ENCODE results near the gene KCNK2. TPM values are rescaled to one million over a fixed set of nuclear protein-coding genes. Genes with fewer than 3 reads are reported as not detected.

Gene KCNK2
- total RNA-seq, 1 donor: 86.9 TPM

DNA sequence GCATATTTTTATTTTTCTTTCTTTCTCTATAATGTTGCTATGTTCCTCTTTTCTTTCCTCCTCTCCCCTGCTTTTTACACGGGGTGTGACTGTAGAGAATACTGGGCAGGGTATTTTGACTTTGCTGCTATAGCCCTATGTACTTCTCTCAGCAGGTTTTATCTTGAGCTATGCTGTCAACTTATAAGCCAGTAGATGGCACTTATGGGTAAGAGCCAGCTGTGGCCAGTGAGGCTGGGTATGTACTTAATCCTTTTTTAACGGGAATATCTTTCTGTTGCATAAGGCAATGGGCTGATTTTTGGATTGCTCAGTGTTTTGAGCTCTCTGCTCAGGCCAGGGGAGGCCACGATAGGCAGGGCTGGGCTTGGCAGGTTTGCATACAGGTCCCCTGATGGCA lies 99.0 kb downstream of the KCNK2 start:
- Histone ChIP-seq H3K27me3 (ENCODE audit: insufficient read depth, low read length) (no peaks in the 10 kb centered on the region), H3K4me3 (ENCODE audit: insufficient read depth, low read length) (no peak overlapping the region), H2AFZ (ENCODE audit: low read length) (no peak overlapping the region), H3K79me2 (ENCODE audit: insufficient read depth, low read length) (peaks cover 42% of the 10 kb centered on the region), H3K27ac (ENCODE audit: low read depth, low read length) (no peak overlapping the region), H3K36me3 (ENCODE audit: insufficient read depth, low read length) (peaks cover 16% of the 10 kb centered on the region), H3K9me3 (ENCODE audit: low read depth, low read length) (peaks cover 4% of the 10 kb centered on the region), H4K20me1 (ENCODE audit: insufficient read depth, low read length) (no peaks in the 10 kb centered on the region), H3K4me2 (ENCODE audit: insufficient read depth, low read length) (no peak overlapping the region), H3K4me1 (ENCODE audit: insufficient read depth, low read length) (peaks cover 4% of the 10 kb centered on the region)
- DNase-seq (ENCODE audit: insufficient read length, low spot score, missing footprints): no peak
- TF ChIP-seq, protein P1, sequence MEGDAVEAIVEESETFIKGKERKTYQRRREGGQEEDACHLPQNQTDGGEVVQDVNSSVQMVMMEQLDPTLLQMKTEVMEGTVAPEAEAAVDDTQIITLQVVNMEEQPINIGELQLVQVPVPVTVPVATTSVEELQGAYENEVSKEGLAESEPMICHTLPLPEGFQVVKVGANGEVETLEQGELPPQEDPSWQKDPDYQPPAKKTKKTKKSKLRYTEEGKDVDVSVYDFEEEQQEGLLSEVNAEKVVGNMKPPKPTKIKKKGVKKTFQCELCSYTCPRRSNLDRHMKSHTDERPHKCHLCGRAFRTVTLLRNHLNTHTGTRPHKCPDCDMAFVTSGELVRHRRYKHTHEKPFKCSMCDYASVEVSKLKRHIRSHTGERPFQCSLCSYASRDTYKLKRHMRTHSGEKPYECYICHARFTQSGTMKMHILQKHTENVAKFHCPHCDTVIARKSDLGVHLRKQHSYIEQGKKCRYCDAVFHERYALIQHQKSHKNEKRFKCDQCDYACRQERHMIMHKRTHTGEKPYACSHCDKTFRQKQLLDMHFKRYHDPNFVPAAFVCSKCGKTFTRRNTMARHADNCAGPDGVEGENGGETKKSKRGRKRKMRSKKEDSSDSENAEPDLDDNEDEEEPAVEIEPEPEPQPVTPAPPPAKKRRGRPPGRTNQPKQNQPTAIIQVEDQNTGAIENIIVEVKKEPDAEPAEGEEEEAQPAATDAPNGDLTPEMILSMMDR (IDR thresholded peaks at IDR 0.05; ENCODE audit: extremely low read depth, low read depth, low read length): no peak

DNA sequence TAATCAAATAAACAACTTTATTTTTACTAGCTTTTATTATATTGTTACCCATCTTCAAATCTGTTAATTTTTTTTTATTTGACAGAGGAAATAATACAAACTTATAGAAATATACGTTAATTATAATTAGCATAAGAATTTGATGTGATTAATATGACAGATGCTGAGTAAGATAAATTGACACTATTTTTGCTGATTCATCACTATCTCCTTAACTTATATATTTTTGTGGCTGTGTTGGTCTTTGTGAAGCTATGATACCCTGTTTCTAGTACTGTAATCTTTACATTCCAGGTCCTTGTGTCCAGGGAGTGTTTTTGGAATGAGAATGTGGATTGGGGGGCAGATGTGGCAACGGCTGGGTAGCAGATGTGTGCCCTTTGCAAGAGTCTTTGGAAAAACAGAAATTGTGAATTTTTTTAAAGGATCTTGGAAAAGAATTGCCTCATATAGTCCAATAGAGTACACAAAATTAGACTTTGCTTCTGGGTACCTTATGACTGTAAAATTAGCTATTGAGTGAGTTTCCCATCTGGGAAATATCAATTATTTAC lies 102.6 kb downstream of the KCNK2 start:
- Histone ChIP-seq H4K20me1 (ENCODE audit: insufficient read depth, low read length) (no peaks in the 10 kb centered on the region), H2AFZ (ENCODE audit: low read length) (no peak overlapping the region), H3K27ac (ENCODE audit: low read depth, low read length) (no peak overlapping the region), H3K4me3 (ENCODE audit: insufficient read depth, low read length) (no peak overlapping the region), H3K27me3 (ENCODE audit: insufficient read depth, low read length) (no peaks in the 10 kb centered on the region), H3K4me1 (ENCODE audit: insufficient read depth, low read length) (peaks cover 19% of the 10 kb centered on the region), H3K4me2 (ENCODE audit: insufficient read depth, low read length) (no peak overlapping the region), H3K79me2 (ENCODE audit: insufficient read depth, low read length) (peaks cover 20% of the 10 kb centered on the region), H3K36me3 (ENCODE audit: insufficient read depth, low read length) (peaks cover 18% of the 10 kb centered on the region), H3K9me3 (ENCODE audit: low read depth, low read length) (peaks cover 4% of the 10 kb centered on the region)
- TF ChIP-seq, protein P1 (IDR thresholded peaks at IDR 0.05; ENCODE audit: extremely low read depth, low read depth, low read length): no peak
- DNase-seq (ENCODE audit: insufficient read length, low spot score, missing footprints): no peak

DNA sequence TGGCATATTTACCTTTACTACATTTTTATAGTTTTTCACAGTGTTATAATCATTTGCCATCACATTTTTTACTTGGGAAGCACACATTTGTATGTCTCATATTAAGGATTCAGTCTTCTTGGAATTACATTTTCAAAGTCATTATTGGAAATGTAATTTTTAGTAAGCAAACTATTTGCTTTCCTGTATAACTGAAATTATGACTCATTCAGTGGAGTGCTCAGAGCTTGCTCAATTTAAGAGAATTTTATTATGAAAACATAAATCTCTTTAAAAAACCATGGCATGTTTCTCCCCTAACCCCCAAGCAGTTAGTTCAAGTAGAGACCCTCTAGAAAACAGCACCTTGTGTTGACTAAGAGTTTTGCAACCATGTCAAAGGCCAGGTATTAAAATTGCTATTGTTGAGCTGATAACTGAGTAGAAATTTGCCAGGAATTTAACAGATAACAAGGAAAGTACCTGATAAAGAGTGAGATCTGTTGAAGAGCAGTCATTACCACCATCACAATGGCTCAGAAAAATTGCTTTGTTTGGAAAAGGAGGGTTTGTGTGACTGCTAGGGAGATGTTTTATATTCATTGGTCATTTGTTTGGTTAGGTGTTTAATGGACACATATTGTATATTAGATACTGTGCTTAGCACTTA lies 105.9 kb downstream of the KCNK2 start:
- DNase-seq (ENCODE audit: insufficient read length, low spot score, missing footprints): no peak
- H3K27ac ChIP-seq (ENCODE audit: low read depth, low read length): peak overlapping the region; percentile 51
- H4K20me1 ChIP-seq (ENCODE audit: insufficient read depth, low read length): no peaks in the 10 kb centered on the region
- TF ChIP-seq, protein P1 (IDR thresholded peaks at IDR 0.05; ENCODE audit: extremely low read depth, low read depth, low read length): no peak
- no peak overlapping the region for H3K4me3 ChIP-seq (ENCODE audit: insufficient read depth, low read length)
- H3K36me3 ChIP-seq (ENCODE audit: insufficient read depth, low read length): peaks cover 11% of the 10 kb centered on the region
- H3K9me3 ChIP-seq (ENCODE audit: low read depth, low read length): no peaks in the 10 kb centered on the region
- peaks cover 8% of the 10 kb centered on the region for H3K79me2 ChIP-seq (ENCODE audit: insufficient read depth, low read length)
- peak overlapping the region; percentile 43 for H3K4me2 ChIP-seq (ENCODE audit: insufficient read depth, low read length)
- H3K4me1 ChIP-seq (ENCODE audit: insufficient read depth, low read length): peaks cover 37% of the 10 kb centered on the region
- no peaks in the 10 kb centered on the region for H3K27me3 ChIP-seq (ENCODE audit: insufficient read depth, low read length)
- H2AFZ ChIP-seq (ENCODE audit: low read length): no peak overlapping the region

DNA sequence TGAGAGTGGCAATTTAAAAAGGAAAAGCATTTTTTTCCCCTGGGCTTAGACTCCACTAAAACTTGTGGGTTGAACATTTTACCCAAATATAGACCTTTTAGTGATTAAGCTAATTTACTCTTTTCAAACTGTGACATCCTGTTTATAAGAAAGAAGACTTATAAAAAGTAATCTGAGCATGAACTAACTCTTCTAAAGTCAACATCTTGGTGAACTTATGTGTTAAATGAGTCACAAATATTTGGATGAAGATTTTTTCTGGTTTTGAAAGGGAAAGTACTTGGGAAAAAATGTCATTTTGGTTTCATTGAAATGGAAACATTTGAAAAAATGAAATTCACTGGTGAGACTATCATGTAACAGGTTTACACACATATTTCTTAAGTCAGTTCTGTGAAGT lies 109.8 kb downstream of the KCNK2 start:
- TF ChIP-seq, protein P1 (IDR thresholded peaks at IDR 0.05; ENCODE audit: extremely low read depth, low read depth, low read length): no peak
- peak overlapping the region; percentile 31 for H3K27ac ChIP-seq (ENCODE audit: low read depth, low read length)
- H3K27me3 ChIP-seq (ENCODE audit: insufficient read depth, low read length): no peaks in the 10 kb centered on the region
- peaks cover 38% of the 10 kb centered on the region for H3K4me1 ChIP-seq (ENCODE audit: insufficient read depth, low read length)
- no peak overlapping the region for H2AFZ ChIP-seq (ENCODE audit: low read length)
- H4K20me1 ChIP-seq (ENCODE audit: insufficient read depth, low read length): no peaks in the 10 kb centered on the region
- H3K79me2 ChIP-seq (ENCODE audit: insufficient read depth, low read length): peaks cover 6% of the 10 kb centered on the region
- peaks cover 16% of the 10 kb centered on the region for H3K36me3 ChIP-seq (ENCODE audit: insufficient read depth, low read length)
- no peaks in the 10 kb centered on the region for H3K9me3 ChIP-seq (ENCODE audit: low read depth, low read length)
- H3K4me2 ChIP-seq (ENCODE audit: insufficient read depth, low read length): peak overlapping the region; percentile 12
- no peak overlapping the region for H3K4me3 ChIP-seq (ENCODE audit: insufficient read depth, low read length)
- peak; percentile 19 for DNase-seq (ENCODE audit: insufficient read length, low spot score, missing footprints)
